Osteoblast (primary cell): ENCODE data around the gene DEPP1. TPM values are rescaled to one million over a fixed set of nuclear protein-coding genes. Genes with fewer than 3 reads are reported as not detected.

Source experiments
- DNase-seq: peaks from one replicate; pipeline ENCODE4 v3.0.0; 2011; ENCODE audit warnings: low spot score, mixed read lengths; ENCODE audit not compliant: insufficient read length; ENCODE audit errors: missing footprints
- H2AFZ ChIP-seq: 2 replicates; pipeline ENCODE4 v1.6.0; 2011; ENCODE audit warnings: mild to moderate bottlenecking, low read length
- H3K27ac ChIP-seq: 2 replicates; pipeline ENCODE4 v1.5.1; 2011; ENCODE audit warnings: mild to moderate bottlenecking, low read depth, low read length, moderate library complexity
- H3K27me3 ChIP-seq: 2 replicates; pipeline ENCODE4 v1.6.0; 2012; ENCODE audit warnings: mild to moderate bottlenecking, control low read depth, inconsistent platforms, low read length, moderate library complexity; ENCODE audit not compliant: insufficient read depth
- H3K36me3 ChIP-seq: 2 replicates; pipeline ENCODE4 v1.5.1; 2011; ENCODE audit warnings: mild to moderate bottlenecking, low read length, control low read depth, moderate library complexity; ENCODE audit not compliant: insufficient read depth
- H3K4me1 ChIP-seq: 2 replicates; pipeline ENCODE4 v1.5.1; 2011; ENCODE audit warnings: mild to moderate bottlenecking, low read length, control low read depth, moderate library complexity; ENCODE audit not compliant: insufficient read depth
- H3K4me2 ChIP-seq: 2 replicates; pipeline ENCODE4 v1.6.0; 2011; ENCODE audit warnings: mild to moderate bottlenecking, low read length; ENCODE audit not compliant: insufficient read depth
- H3K4me3 ChIP-seq: fragments of 200-600 bp; sonication (generic); 3 replicates; pipeline ENCODE4 v1.5.1; 2012; ENCODE audit warnings: mild to moderate bottlenecking, low read length, inconsistent platforms; ENCODE audit not compliant: insufficient read depth
- H3K79me2 ChIP-seq: 2 replicates; pipeline ENCODE4 v1.6.0; 2012; ENCODE audit warnings: mild to moderate bottlenecking, low read length, control low read depth, inconsistent platforms; ENCODE audit not compliant: insufficient read depth
- H3K9me3 ChIP-seq: 2 replicates; pipeline ENCODE4 v1.5.1; 2011; ENCODE audit warnings: low read depth, low read length, control low read depth
- H4K20me1 ChIP-seq: 2 replicates; pipeline ENCODE4 v1.6.0; 2012; ENCODE audit warnings: mild to moderate bottlenecking, low read length, control low read depth; ENCODE audit not compliant: insufficient read depth
- CTCF ChIP-seq: IDR thresholded peaks from 2 replicates; pipeline ENCODE4 v1.5.1; 2011; ENCODE audit warnings: mild to moderate bottlenecking, low read depth, low read length, moderate library complexity; ENCODE audit errors: extremely low read depth
- total RNA-seq: library from RNA; depleted of rRNA; stranded (reverse); fragments of >200 nt; gene quantifications from 2 replicates; pipeline ENCODE4 v1.2.3, GENCODE V29; 2012

Gene DEPP1
- total RNA-seq, 1 donor, result 87.6 TPM

DNA sequence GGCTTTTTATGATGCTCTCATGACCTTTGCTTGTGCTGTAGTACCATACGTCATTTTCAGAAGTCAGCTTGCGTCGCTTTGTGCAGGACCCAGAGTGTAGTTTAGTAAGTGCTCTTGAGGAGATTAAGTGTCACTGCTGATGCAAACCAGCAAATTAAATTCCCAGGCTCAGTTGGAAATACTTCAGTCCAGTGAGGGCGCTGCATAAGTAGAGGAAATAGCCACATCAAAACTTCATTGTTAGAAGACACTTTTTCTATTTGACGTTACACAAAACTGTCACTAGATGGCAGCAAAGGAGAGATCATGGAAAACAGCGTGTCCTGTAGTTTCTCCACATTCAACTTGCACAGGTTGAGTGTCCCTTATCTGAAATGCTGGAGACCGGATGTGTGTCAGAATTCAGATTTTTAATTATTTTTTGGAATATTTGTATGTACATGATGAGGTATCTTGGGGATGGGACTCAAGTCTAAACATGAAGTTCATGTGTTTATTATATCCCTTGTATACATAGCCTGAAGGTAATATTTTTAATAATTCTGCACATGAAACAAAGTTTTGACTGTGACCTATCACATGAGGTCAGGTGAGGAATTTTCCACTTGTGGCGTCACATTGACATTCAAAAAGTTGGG, 30.0 kb upstream of the DEPP1 start:
- H3K79me2 ChIP-seq, result peaks cover 2% of the 10 kb centered on the region
- H3K4me2 ChIP-seq, result peak overlapping the region; percentile 15
- H2AFZ ChIP-seq, result no peak overlapping the region
- no peaks in the 10 kb centered on the region for H4K20me1 ChIP-seq
- peaks cover 3% of the 10 kb centered on the region for H3K36me3 ChIP-seq
- DNase-seq, result peak; percentile 90
- peak; percentile 85 for TF ChIP-seq CTCF
- H3K27me3 ChIP-seq, result no peaks in the 10 kb centered on the region
- H3K4me1 ChIP-seq, result peaks cover 3% of the 10 kb centered on the region
- H3K9me3 ChIP-seq, result no peaks in the 10 kb centered on the region
- no peak overlapping the region for H3K4me3 ChIP-seq
- no peak overlapping the region for H3K27ac ChIP-seq

DNA sequence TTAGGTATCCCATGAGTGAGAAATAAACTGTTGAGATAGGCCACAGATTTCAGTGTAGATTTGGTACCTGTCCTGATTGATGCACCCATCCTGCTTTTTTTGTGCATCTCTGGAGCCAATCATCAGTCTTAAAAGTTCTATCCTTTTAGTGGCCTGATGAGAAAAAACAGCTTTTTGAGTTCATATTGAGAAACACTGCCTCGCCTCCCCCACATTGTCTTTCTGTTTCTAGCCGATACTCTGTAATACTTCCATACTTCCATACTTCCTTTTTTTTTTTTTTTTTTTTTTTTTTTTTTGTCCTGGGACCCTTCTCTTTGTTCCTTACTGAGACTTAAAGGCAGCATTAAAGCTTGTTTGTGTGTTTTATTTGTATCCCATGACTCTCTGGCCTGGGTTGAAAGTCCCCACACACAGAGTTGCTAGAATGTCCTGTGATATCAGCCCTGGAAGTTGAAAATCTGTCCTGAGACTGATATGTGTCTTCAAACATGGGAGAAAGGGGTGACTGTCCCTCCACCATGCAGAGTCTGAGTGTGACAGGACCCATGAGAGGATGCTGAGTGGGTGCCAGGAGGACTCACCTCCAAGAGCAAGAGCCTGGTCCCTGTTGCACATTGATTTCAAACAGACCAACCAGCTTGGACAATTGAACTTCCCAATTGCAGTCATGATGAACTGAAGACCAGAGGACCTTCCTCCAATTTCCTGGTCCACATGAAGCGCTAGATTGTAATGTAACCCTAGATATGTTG, 27.8 kb upstream of the DEPP1 start:
- Histone ChIP-seq H3K9me3 (no peaks in the 10 kb centered on the region), H4K20me1 (no peaks in the 10 kb centered on the region), H3K4me3 (no peak overlapping the region), H3K4me2 (no peak overlapping the region), H3K4me1 (peaks cover 3% of the 10 kb centered on the region), H3K27ac (no peak overlapping the region), H3K36me3 (peaks cover 8% of the 10 kb centered on the region), H2AFZ (no peak overlapping the region), H3K79me2 (peaks cover 14% of the 10 kb centered on the region), H3K27me3 (no peaks in the 10 kb centered on the region)
- no peak for TF ChIP-seq CTCF
- DNase-seq, result no peak

GRCh38 chr10:45005284-45005683, 26.7 kb upstream of the DEPP1 start:
- no peak for TF ChIP-seq CTCF
- H2AFZ ChIP-seq, result no peak overlapping the region
- no peak overlapping the region for H3K4me2 ChIP-seq
- peaks cover 8% of the 10 kb centered on the region for H3K36me3 ChIP-seq
- H3K27me3 ChIP-seq, result no peaks in the 10 kb centered on the region
- H3K4me1 ChIP-seq, result peaks cover 10% of the 10 kb centered on the region
- H3K79me2 ChIP-seq, result peaks cover 14% of the 10 kb centered on the region
- H3K27ac ChIP-seq, result no peak overlapping the region
- DNase-seq, result no peak
- no peak overlapping the region for H3K4me3 ChIP-seq
- H4K20me1 ChIP-seq, result no peaks in the 10 kb centered on the region
- H3K9me3 ChIP-seq, result no peaks in the 10 kb centered on the region

GRCh38 chr10:45004661-45005060, 26.1 kb upstream of the DEPP1 start:
- Histone ChIP-seq H3K36me3 (peaks cover 8% of the 10 kb centered on the region), H2AFZ (no peak overlapping the region), H4K20me1 (no peaks in the 10 kb centered on the region), H3K9me3 (no peaks in the 10 kb centered on the region), H3K4me1 (peaks cover 16% of the 10 kb centered on the region), H3K27ac (no peak overlapping the region), H3K4me3 (no peak overlapping the region), H3K79me2 (peaks cover 14% of the 10 kb centered on the region), H3K27me3 (no peaks in the 10 kb centered on the region), H3K4me2 (no peak overlapping the region)
- no peak for TF ChIP-seq CTCF
- no peak for DNase-seq
